A673 (cell line): ENCODE measurements around the gene THSD4. TPM values are rescaled to one million over a fixed set of nuclear protein-coding genes. Genes with fewer than 3 reads are reported as not detected.

Experiments used
- BruUV-seq: library from RNA; stranded (reverse); fragments of 400-500 nt; replicated peaks from 2 replicates; lab custom pipeline; 2021; lab: Mats Ljungman, UMichigan
- CTCF ChIA-PET: fragments of 300-600 bp; sonication (Branson Sonifier 250); formaldehyde crosslinking; loops from one replicate; lab custom pipeline; 2022; ENCODE audit warnings: antibody characterized with exemption; lab: Charles Lee
- POLR2A ChIA-PET: fragments of 300-600 bp; sonication (Branson Sonifier 250); formaldehyde crosslinking; loops from one replicate; lab custom pipeline; 2022; ENCODE audit warnings: antibody characterized with exemption; ENCODE audit not compliant: low non-redundant PET; lab: Charles Lee
- DNase-seq: peaks from one replicate; pipeline ENCODE4 v3.0.0-alpha.2; 2015; ENCODE audit warnings: low spot score
- H3K27ac ChIP-seq: fragments of 200-600 bp; sonication (generic); 2 replicates; pipeline ENCODE4 v1.5.1; 2016; ENCODE audit warnings: mixed run types, low read depth, mild to moderate bottlenecking, mixed read lengths, antibody characterized with exemption, low read length; ENCODE audit not compliant: poor library complexity, severe bottlenecking
- H3K27me3 ChIP-seq: fragments of 200-600 bp; sonication (generic); replicated peaks from 2 replicates; pipeline ENCODE4 v1.6.1; 2017; ENCODE audit warnings: mixed run types, low read depth, mild to moderate bottlenecking, mixed read lengths, antibody characterized with exemption, low read length; ENCODE audit not compliant: insufficient read depth, poor library complexity
- H3K36me3 ChIP-seq: fragments of 200-600 bp; sonication (generic); 2 replicates; pipeline ENCODE4 v1.6.1; 2016; ENCODE audit warnings: mixed run types, mild to moderate bottlenecking, mixed read lengths, antibody characterized with exemption, low read length; ENCODE audit not compliant: insufficient read depth, poor library complexity, severe bottlenecking
- H3K4me1 ChIP-seq: fragments of 200-600 bp; sonication (generic); 2 replicates; pipeline ENCODE4 v1.6.1; 2017; ENCODE audit warnings: mixed run types, mild to moderate bottlenecking, mixed read lengths, antibody characterized with exemption, low read length; ENCODE audit not compliant: insufficient read depth, poor library complexity, severe bottlenecking
- H3K4me3 ChIP-seq: fragments of 200-600 bp; sonication (generic); 2 replicates; pipeline ENCODE4 v1.5.1; 2016; ENCODE audit warnings: low read depth, mixed run types, mild to moderate bottlenecking, mixed read lengths, low read length; ENCODE audit not compliant: poor library complexity, severe bottlenecking
- H3K9me3 ChIP-seq: fragments of 200-600 bp; sonication (generic); 2 replicates; pipeline ENCODE4 v1.6.1; 2016; ENCODE audit warnings: mixed run types, low read depth, mild to moderate bottlenecking, mixed read lengths, antibody characterized with exemption, low read length; ENCODE audit not compliant: poor library complexity, severe bottlenecking
- EZH2 ChIP-seq: fragments of 200-600 bp; sonication (generic); IDR thresholded peaks from 2 replicates; pipeline ENCODE4 v1.6.1; 2017; ENCODE audit warnings: borderline replicate concordance, low read depth, mild to moderate bottlenecking, mixed read lengths, antibody characterized with exemption, low read length; ENCODE audit not compliant: poor library complexity, severe bottlenecking
- intact Hi-C: fragments of 100-400 bp; cut with micrococcal nuclease; formaldehyde crosslinking; loops from one replicate; pipeline ENCODE4 v1.10.0; 2022; ENCODE audit not compliant: unreplicated experiment
- total RNA-seq: library from RNA; stranded (reverse); gene quantifications from 2 replicates; pipeline ENCODE4 v1.2.3, GENCODE V29; 2021
- TF ChIP-seq, protein P1 (sequence below): fragments of 300-800, 200-600 bp; sonication (generic); conservative IDR thresholded peaks from 2 replicates; pipeline ENCODE4 v1.5.1; 2017; ENCODE audit warnings: low read depth, mild to moderate bottlenecking, antibody characterized with exemption, low read length, moderate library complexity, mixed read lengths

Gene THSD4
- total RNA-seq, 1 experiment from 2014 or later = 2.4 TPM

DNA sequence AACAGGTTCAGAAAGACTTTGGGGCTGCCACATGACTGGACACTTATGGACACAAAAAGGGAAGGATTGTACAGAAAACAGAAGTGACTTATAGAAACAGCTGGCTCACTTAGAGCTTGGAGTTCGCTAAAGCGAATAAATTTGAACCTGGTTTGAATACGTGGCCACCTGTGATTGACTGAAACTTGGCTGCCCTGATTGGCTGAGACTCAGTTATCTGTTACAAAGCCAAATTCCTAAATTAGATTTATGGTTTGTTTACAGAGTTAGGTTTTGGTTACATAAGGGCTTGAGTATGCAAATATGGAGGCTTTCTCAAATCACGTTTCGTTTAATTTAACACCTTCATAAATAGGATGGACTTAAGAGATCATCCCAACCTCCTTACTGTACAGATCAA is 270.2 kb downstream of the THSD4 start:
- no peak overlapping the region for H3K4me3 ChIP-seq
- H3K36me3 ChIP-seq = no peaks in the 10 kb centered on the region
- no peaks in the 10 kb centered on the region for H3K27me3 ChIP-seq
- H3K27ac ChIP-seq = no peak overlapping the region
- DNase-seq = no peak
- ChIA-PET POLR2A (no interaction called here), CTCF (interaction anchor here (1.3 to 2.5 kb wide), 2 partner anchors 55 to 59 kb away, joined by 10 to 22 read pairs; no protein-coding TSS in a partner anchor)
- TF ChIP-seq EZH2 = no peak
- TF ChIP-seq, protein P1, sequence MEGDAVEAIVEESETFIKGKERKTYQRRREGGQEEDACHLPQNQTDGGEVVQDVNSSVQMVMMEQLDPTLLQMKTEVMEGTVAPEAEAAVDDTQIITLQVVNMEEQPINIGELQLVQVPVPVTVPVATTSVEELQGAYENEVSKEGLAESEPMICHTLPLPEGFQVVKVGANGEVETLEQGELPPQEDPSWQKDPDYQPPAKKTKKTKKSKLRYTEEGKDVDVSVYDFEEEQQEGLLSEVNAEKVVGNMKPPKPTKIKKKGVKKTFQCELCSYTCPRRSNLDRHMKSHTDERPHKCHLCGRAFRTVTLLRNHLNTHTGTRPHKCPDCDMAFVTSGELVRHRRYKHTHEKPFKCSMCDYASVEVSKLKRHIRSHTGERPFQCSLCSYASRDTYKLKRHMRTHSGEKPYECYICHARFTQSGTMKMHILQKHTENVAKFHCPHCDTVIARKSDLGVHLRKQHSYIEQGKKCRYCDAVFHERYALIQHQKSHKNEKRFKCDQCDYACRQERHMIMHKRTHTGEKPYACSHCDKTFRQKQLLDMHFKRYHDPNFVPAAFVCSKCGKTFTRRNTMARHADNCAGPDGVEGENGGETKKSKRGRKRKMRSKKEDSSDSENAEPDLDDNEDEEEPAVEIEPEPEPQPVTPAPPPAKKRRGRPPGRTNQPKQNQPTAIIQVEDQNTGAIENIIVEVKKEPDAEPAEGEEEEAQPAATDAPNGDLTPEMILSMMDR = no peak
- H3K4me1 ChIP-seq = peaks cover 22% of the 10 kb centered on the region
- intact Hi-C loops = loop anchor here (5.0 kb wide), 2 partner anchors 267 to 417 kb away; no protein-coding TSS in a partner anchor
- no TSS peak for BruUV-seq
- H3K9me3 ChIP-seq = no peaks in the 10 kb centered on the region

DNA sequence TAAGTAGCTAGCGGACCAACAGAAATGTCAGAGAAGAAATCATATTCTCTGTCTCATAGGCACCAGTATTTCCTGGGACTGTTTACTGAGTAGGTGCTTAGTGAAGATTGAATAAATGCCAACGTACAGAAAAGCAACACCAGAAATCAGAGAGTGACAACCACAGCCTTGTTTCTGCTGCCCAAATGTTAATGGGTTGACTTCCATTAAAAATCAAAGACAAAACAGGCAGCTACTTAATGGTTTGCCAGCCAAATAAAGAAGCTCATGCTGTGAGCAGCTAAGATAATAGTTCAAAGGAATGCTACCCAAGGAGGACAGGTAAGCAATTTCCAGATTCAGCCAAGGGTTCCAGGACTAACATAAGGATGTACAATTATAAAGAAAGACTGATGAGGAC is 270.7 kb downstream of the THSD4 start:
- no peaks in the 10 kb centered on the region for H3K36me3 ChIP-seq
- no peak overlapping the region for H3K4me3 ChIP-seq
- intact Hi-C loops = loop anchor here (2.0 to 5.0 kb wide), 3 partner anchors 55 to 416 kb away; no protein-coding TSS in a partner anchor
- H3K4me1 ChIP-seq = peaks cover 23% of the 10 kb centered on the region
- no TSS peak for BruUV-seq
- DNase-seq = no peak
- ChIA-PET POLR2A (no interaction called here), CTCF (interaction anchor here (1.3 to 2.5 kb wide), 2 partner anchors 55 to 58 kb away, joined by 10 to 22 read pairs; no protein-coding TSS in a partner anchor)
- no peaks in the 10 kb centered on the region for H3K27me3 ChIP-seq
- TF ChIP-seq, protein P1 = no peak
- TF ChIP-seq EZH2 = no peak
- no peak overlapping the region for H3K27ac ChIP-seq
- H3K9me3 ChIP-seq = no peaks in the 10 kb centered on the region

- ChIA-PET POLR2A (no interaction called here), CTCF (interaction anchor here (1.3 to 2.5 kb wide), 2 partner anchors 54 to 58 kb away, joined by 10 to 22 read pairs; no protein-coding TSS in a partner anchor)
- H3K36me3 ChIP-seq = no peaks in the 10 kb centered on the region
- TF ChIP-seq, protein P1 = peak; percentile 64
- no peak for TF ChIP-seq EZH2
- H3K4me1 ChIP-seq = peaks cover 28% of the 10 kb centered on the region
- no peaks in the 10 kb centered on the region for H3K9me3 ChIP-seq
- DNase-seq = peak; percentile 42
- H3K27me3 ChIP-seq = no peaks in the 10 kb centered on the region
- intact Hi-C loops = loop anchor here (2.0 to 5.0 kb wide), 3 partner anchors 54 to 416 kb away; no protein-coding TSS in a partner anchor
- no TSS peak for BruUV-seq
- H3K27ac ChIP-seq = no peak overlapping the region
- H3K4me3 ChIP-seq = no peak overlapping the region
Measured at GRCh38 chr15:71386448-71387236, 271.4 kb downstream of the THSD4 start.
